MM.1S (cell line): Measurements from ENCODE around the gene PIEZO2.

Source experiments
- DNase-seq: peaks from one replicate; pipeline ENCODE4 v3.0.0-alpha.2; 2015
- H2AFZ ChIP-seq: fragments of 300-600 bp; sonication (generic); 2 replicates; pipeline ENCODE4 v1.6.0; 2016; ENCODE audit warnings: antibody characterized with exemption, low read length
- H3F3A ChIP-seq: fragments of 300-600 bp; sonication (generic); 2 replicates; pipeline ENCODE4 v1.6.1; 2016; ENCODE audit warnings: mild to moderate bottlenecking, antibody characterized with exemption, low read length, moderate library complexity, mixed read lengths; ENCODE audit not compliant: insufficient read depth
- H3K27ac ChIP-seq: fragments of 300-600 bp; sonication (generic); 2 replicates; pipeline ENCODE4 v1.5.1; 2016; ENCODE audit warnings: mild to moderate bottlenecking, low read length
- H3K27me3 ChIP-seq: fragments of 300-600 bp; sonication (generic); replicated peaks from 2 replicates; pipeline ENCODE4 v1.6.0; 2016; ENCODE audit warnings: low read length; ENCODE audit not compliant: insufficient read depth
- H3K36me3 ChIP-seq: fragments of 300-600 bp; sonication (generic); replicated peaks from 2 replicates; pipeline ENCODE4 v1.6.1; 2016; ENCODE audit warnings: mild to moderate bottlenecking, low read length, mixed read lengths; ENCODE audit not compliant: insufficient read depth
- H3K4me1 ChIP-seq: fragments of 300-600 bp; sonication (generic); 2 replicates; pipeline ENCODE4 v1.6.1; 2016; ENCODE audit warnings: low read length, mixed read lengths
- H3K4me2 ChIP-seq: fragments of 300-600 bp; sonication (generic); 2 replicates; pipeline ENCODE4 v1.6.0; 2016; ENCODE audit warnings: low read depth, low read length
- H3K4me3 ChIP-seq: fragments of 300-600 bp; sonication (generic); 2 replicates; pipeline ENCODE4 v1.5.1; 2016; ENCODE audit warnings: low read length, mixed read lengths
- H3K79me2 ChIP-seq: fragments of 300-600 bp; sonication (generic); 2 replicates; pipeline ENCODE4 v1.6.1; 2016; ENCODE audit warnings: mixed run types, low read length, mixed read lengths
- H3K9ac ChIP-seq: fragments of 300-600 bp; sonication (generic); 2 replicates; pipeline ENCODE4 v1.6.1; 2016; ENCODE audit warnings: low read length, mixed read lengths
- H3K9me2 ChIP-seq: fragments of 300-600 bp; sonication (generic); replicated peaks from 2 replicates; pipeline ENCODE4 v1.6.1; 2016; ENCODE audit warnings: mild to moderate bottlenecking, low read length, mixed read lengths; ENCODE audit not compliant: insufficient read depth
- H3K9me3 ChIP-seq: fragments of 300-600 bp; sonication (generic); replicated peaks from 2 replicates; pipeline ENCODE4 v1.6.1; 2016; ENCODE audit warnings: mild to moderate bottlenecking, low read length, mixed read lengths; ENCODE audit not compliant: insufficient read depth
- H4K20me1 ChIP-seq: fragments of 300-600 bp; sonication (generic); 2 replicates; pipeline ENCODE4 v1.6.1; 2016; ENCODE audit warnings: mild to moderate bottlenecking, low read length, moderate library complexity, mixed read lengths; ENCODE audit not compliant: insufficient read depth
- EZH2 ChIP-seq: fragments of 300-600 bp; sonication (generic); optimal IDR thresholded peaks from 2 replicates; pipeline ENCODE3; 2017; ENCODE audit warnings: low read depth, mild to moderate bottlenecking, antibody characterized with exemption, low read length, mixed read lengths
- EZH2phosphoT487 ChIP-seq: fragments of 300-600 bp; sonication (generic); IDR thresholded peaks from 2 replicates; pipeline ENCODE4 v1.6.1; 2018; ENCODE audit warnings: antibody characterized with exemption, low read length
- TF ChIP-seq, protein P1 (sequence below): fragments of 300-600 bp; sonication (generic); IDR thresholded peaks from 2 replicates; pipeline ENCODE4 v1.5.1; 2016; ENCODE audit warnings: antibody characterized with exemption, low read length, mixed read lengths

The PIEZO2 gene

GRCh38 chr18:10842861-10843260 lies 306.5 kb downstream of the PIEZO2 start:
- no peaks in the 10 kb centered on the region for H3K4me1 ChIP-seq
- H3K9me3 ChIP-seq: no peaks in the 10 kb centered on the region
- no peaks in the 10 kb centered on the region for H3F3A ChIP-seq
- no peak overlapping the region for H3K4me3 ChIP-seq
- no peak for DNase-seq
- no peak overlapping the region for H3K4me2 ChIP-seq
- no peaks in the 10 kb centered on the region for H3K27me3 ChIP-seq
- no peak overlapping the region for H3K9ac ChIP-seq
- H4K20me1 ChIP-seq: no peaks in the 10 kb centered on the region
- H3K27ac ChIP-seq: no peak overlapping the region
- TF ChIP-seq EZH2: no peak
- TF ChIP-seq, protein P1, sequence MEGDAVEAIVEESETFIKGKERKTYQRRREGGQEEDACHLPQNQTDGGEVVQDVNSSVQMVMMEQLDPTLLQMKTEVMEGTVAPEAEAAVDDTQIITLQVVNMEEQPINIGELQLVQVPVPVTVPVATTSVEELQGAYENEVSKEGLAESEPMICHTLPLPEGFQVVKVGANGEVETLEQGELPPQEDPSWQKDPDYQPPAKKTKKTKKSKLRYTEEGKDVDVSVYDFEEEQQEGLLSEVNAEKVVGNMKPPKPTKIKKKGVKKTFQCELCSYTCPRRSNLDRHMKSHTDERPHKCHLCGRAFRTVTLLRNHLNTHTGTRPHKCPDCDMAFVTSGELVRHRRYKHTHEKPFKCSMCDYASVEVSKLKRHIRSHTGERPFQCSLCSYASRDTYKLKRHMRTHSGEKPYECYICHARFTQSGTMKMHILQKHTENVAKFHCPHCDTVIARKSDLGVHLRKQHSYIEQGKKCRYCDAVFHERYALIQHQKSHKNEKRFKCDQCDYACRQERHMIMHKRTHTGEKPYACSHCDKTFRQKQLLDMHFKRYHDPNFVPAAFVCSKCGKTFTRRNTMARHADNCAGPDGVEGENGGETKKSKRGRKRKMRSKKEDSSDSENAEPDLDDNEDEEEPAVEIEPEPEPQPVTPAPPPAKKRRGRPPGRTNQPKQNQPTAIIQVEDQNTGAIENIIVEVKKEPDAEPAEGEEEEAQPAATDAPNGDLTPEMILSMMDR: no peak
- TF ChIP-seq EZH2phosphoT487: no peak
- H2AFZ ChIP-seq: no peak overlapping the region
- H3K9me2 ChIP-seq: no peaks in the 10 kb centered on the region
- H3K36me3 ChIP-seq: no peaks in the 10 kb centered on the region
- no peaks in the 10 kb centered on the region for H3K79me2 ChIP-seq

- no peak for DNase-seq
- no peak overlapping the region for H3K27ac ChIP-seq
- no peak overlapping the region for H3K4me3 ChIP-seq
- no peaks in the 10 kb centered on the region for H3F3A ChIP-seq
- no peaks in the 10 kb centered on the region for H3K9me2 ChIP-seq
- H3K79me2 ChIP-seq: no peaks in the 10 kb centered on the region
- H3K36me3 ChIP-seq: no peaks in the 10 kb centered on the region
- H2AFZ ChIP-seq: no peak overlapping the region
- H3K4me1 ChIP-seq: no peaks in the 10 kb centered on the region
- no peaks in the 10 kb centered on the region for H4K20me1 ChIP-seq
- TF ChIP-seq EZH2 (no peak), EZH2phosphoT487 (no peak)
- TF ChIP-seq, protein P1: no peak
- no peaks in the 10 kb centered on the region for H3K9me3 ChIP-seq
- no peak overlapping the region for H3K4me2 ChIP-seq
- H3K9ac ChIP-seq: no peak overlapping the region
- H3K27me3 ChIP-seq: no peaks in the 10 kb centered on the region
These were observed 307.0 kb downstream of the PIEZO2 start for GRCh38 chr18:10842371-10842770.

- Histone ChIP-seq H3K4me1 (no peaks in the 10 kb centered on the region), H3K9ac (no peak overlapping the region), H3K79me2 (no peaks in the 10 kb centered on the region), H3K9me3 (no peaks in the 10 kb centered on the region), H3K4me2 (no peak overlapping the region), H3K4me3 (no peak overlapping the region), H3K9me2 (no peaks in the 10 kb centered on the region), H4K20me1 (no peaks in the 10 kb centered on the region), H2AFZ (no peak overlapping the region), H3K27ac (no peak overlapping the region), H3F3A (no peaks in the 10 kb centered on the region), H3K27me3 (no peaks in the 10 kb centered on the region), H3K36me3 (no peaks in the 10 kb centered on the region)
- DNase-seq: no peak
- TF ChIP-seq EZH2phosphoT487 (no peak), EZH2 (no peak)
- TF ChIP-seq, protein P1: no peak
These were observed 308.2 kb downstream of the PIEZO2 start for GRCh38 chr18:10841203-10841602.
